ENCODE measurements around the gene SUCLG1.

The SUCLG1 gene

GRCh38 chr2:84443477-84443876, 15.6 kb downstream of the SUCLG1 start:
- Histone ChIP-seq H3K27ac (peak overlapping the region; percentile 15; the same call in 1 of the 2 replicates), H3K9ac (ENCODE audit: insufficient read length) (no peak overlapping the region), H3K36me3 (ENCODE audit: insufficient read depth, low read length) (peaks cover 56% of the 10 kb centered on the region), H3K9me3 (ENCODE audit: low read depth, low read length) (no peaks in the 10 kb centered on the region), H3K4me3 (no peak overlapping the region)
- DNase-seq (ENCODE audit: low read depth, low spot score): no peak
- TF ChIP-seq EZH2 (IDR thresholded peaks at IDR 0.05): no peak
- TF ChIP-seq POLR2AphosphoS5 (IDR thresholded peaks at IDR 0.05; ENCODE audit: borderline replicate concordance, low read depth, low read length): no peak
- TF ChIP-seq FOXP2 (optimal IDR thresholded peaks at IDR 0.05; ENCODE audit: control extremely low read depth, extremely low read length, insufficient read depth): no peak

DNA sequence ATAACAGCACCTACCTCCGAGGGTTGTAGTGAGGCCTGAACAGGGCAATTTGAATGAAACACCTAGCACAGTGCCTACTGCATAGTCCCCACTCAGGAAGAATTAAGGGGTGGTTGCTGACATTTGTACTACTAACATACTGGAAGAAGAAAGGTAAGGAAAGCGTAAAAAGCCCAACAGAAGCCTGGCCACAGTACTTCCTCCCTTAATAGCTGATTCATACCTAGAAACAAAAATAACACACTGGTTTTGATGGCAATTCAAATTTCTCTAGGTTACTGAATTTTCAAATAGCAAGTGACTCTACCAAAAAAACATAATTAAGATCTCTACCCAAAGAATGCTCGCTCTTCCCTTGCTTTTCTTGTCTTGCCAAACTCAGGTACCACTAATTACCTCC, 16.2 kb downstream of the SUCLG1 start:
- peak overlapping the region; percentile 15; the same call in 1 of the 2 replicates for H3K27ac ChIP-seq
- H3K4me3 ChIP-seq: no peak overlapping the region
- DNase-seq (ENCODE audit: low read depth, low spot score): no peak
- no peak for TF ChIP-seq POLR2AphosphoS5 (IDR thresholded peaks at IDR 0.05; ENCODE audit: borderline replicate concordance, low read depth, low read length)
- TF ChIP-seq FOXP2 (optimal IDR thresholded peaks at IDR 0.05; ENCODE audit: control extremely low read depth, extremely low read length, insufficient read depth): no peak
- H3K9ac ChIP-seq (ENCODE audit: insufficient read length): no peak overlapping the region
- H3K36me3 ChIP-seq (ENCODE audit: insufficient read depth, low read length): peaks cover 62% of the 10 kb centered on the region
- H3K9me3 ChIP-seq (ENCODE audit: low read depth, low read length): no peaks in the 10 kb centered on the region

GRCh38 chr2:84441505-84441904, 17.6 kb downstream of the SUCLG1 start:
- H3K9ac ChIP-seq (ENCODE audit: insufficient read length): no peak overlapping the region
- TF ChIP-seq FOXP2 (optimal IDR thresholded peaks at IDR 0.05; ENCODE audit: control extremely low read depth, extremely low read length, insufficient read depth): no peak
- TF ChIP-seq EZH2 (IDR thresholded peaks at IDR 0.05): no peak
- no peak for TF ChIP-seq POLR2AphosphoS5 (IDR thresholded peaks at IDR 0.05; ENCODE audit: borderline replicate concordance, low read depth, low read length)
- H3K9me3 ChIP-seq (ENCODE audit: low read depth, low read length): no peaks in the 10 kb centered on the region
- H3K4me3 ChIP-seq: no peak overlapping the region
- no peak for DNase-seq (ENCODE audit: low read depth, low spot score)
- no peak overlapping the region for H3K27ac ChIP-seq
- peaks cover 72% of the 10 kb centered on the region for H3K36me3 ChIP-seq (ENCODE audit: insufficient read depth, low read length)

DNA sequence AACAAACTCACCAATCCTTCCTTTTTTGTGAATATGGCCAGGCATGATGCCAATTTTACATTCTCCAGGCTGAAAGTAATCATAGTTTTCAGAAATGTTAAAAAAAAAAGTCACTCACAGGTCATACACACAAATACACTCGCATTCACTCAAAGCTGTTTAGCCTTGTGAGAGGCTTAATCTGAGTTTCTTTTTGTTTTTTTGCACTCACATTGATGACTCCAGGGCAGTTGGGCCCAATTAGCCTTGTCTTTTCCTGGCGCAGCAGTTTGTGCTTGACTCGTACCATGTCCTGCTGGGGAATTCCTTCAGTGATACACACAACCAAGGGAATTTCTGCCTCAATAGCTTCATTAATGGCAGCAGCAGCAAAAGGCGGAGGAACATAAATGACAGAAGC, 18.0 kb downstream of the SUCLG1 start:
- H3K36me3 ChIP-seq (ENCODE audit: insufficient read depth, low read length): peaks cover 72% of the 10 kb centered on the region
- H3K9ac ChIP-seq (ENCODE audit: insufficient read length): no peak overlapping the region
- no peak overlapping the region for H3K4me3 ChIP-seq
- DNase-seq (ENCODE audit: low read depth, low spot score): no peak
- no peaks in the 10 kb centered on the region for H3K9me3 ChIP-seq (ENCODE audit: low read depth, low read length)
- TF ChIP-seq EZH2 (IDR thresholded peaks at IDR 0.05): no peak
- no peak for TF ChIP-seq FOXP2 (optimal IDR thresholded peaks at IDR 0.05; ENCODE audit: control extremely low read depth, extremely low read length, insufficient read depth)
- TF ChIP-seq POLR2AphosphoS5 (IDR thresholded peaks at IDR 0.05; ENCODE audit: borderline replicate concordance, low read depth, low read length): no peak
- H3K27ac ChIP-seq: no peak overlapping the region

DNA sequence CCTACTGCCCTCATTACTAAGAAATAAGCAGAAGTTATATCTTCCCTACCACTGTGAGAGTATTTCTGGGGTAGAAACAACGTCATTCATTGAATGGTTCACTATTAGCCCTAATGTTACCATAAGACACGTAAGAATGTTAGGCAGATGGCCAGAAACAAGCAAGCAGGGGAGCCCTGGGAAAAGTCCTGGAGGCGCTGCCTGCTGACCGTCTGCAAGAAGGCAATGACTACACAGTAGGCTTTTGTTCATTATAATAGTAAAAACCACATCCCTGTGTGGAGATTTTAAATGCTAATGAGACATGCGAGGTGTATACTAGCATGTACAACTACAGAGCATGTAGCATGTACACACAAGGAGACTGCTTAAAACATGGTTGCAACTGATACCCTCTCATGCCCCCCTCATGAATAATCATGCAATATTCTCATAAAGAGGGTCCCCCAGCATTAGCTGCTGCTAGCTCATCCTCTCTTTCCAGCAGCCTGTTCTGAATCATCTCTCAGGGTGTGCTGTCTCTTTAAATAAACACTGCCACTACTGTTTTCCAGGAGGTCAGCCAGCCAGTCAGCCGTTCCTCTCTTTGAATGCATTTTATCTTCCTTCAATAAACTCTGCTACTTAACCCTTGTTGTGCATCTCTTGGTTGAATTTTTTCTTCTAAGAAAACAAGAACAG, 23.6 kb downstream of the SUCLG1 start:
- no peak for DNase-seq (ENCODE audit: low read depth, low spot score)
- Histone ChIP-seq H3K9ac (ENCODE audit: insufficient read length) (no peak overlapping the region), H3K9me3 (ENCODE audit: low read depth, low read length) (no peaks in the 10 kb centered on the region), H3K36me3 (ENCODE audit: insufficient read depth, low read length) (peaks cover 69% of the 10 kb centered on the region), H3K4me3 (no peak overlapping the region), H3K27ac (no peak overlapping the region)
- TF ChIP-seq POLR2AphosphoS5 (IDR thresholded peaks at IDR 0.05; ENCODE audit: borderline replicate concordance, low read depth, low read length) (no peak), FOXP2 (optimal IDR thresholded peaks at IDR 0.05; ENCODE audit: control extremely low read depth, extremely low read length, insufficient read depth) (no peak), EZH2 (IDR thresholded peaks at IDR 0.05) (no peak)

DNA sequence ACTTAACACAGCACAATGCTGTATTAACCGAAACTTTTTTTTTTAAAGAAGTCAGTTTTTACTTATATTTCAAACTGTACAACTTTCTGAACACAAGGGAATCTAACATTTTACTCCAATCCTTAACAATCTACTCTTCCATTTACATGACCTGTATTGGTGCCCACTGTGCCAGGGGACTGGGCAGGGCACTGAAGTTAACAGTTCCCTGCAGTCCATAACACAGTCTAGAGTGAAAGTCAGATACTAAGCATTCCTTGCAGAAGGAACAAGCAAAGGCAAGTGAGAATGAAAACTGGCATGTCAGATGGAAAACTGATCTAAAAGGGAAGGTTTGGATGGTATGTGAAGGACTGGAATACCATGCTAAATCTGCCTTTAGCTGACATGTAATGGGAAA, 29.8 kb downstream of the SUCLG1 start:
- Histone ChIP-seq H3K9me3 (ENCODE audit: low read depth, low read length) (no peaks in the 10 kb centered on the region), H3K27ac (no peak overlapping the region), H3K9ac (ENCODE audit: insufficient read length) (no peak overlapping the region), H3K36me3 (ENCODE audit: insufficient read depth, low read length) (peaks cover 40% of the 10 kb centered on the region), H3K4me3 (no peak overlapping the region)
- TF ChIP-seq FOXP2 (optimal IDR thresholded peaks at IDR 0.05; ENCODE audit: control extremely low read depth, extremely low read length, insufficient read depth): no peak
- no peak for DNase-seq (ENCODE audit: low read depth, low spot score)

- Histone ChIP-seq H3K27ac (no peak overlapping the region), H3K36me3 (ENCODE audit: insufficient read depth, low read length) (peaks cover 43% of the 10 kb centered on the region), H3K4me3 (no peak overlapping the region), H3K9me3 (ENCODE audit: low read depth, low read length) (no peaks in the 10 kb centered on the region), H3K9ac (ENCODE audit: insufficient read length) (no peak overlapping the region)
- TF ChIP-seq EZH2 (IDR thresholded peaks at IDR 0.05): no peak
- TF ChIP-seq POLR2AphosphoS5 (IDR thresholded peaks at IDR 0.05; ENCODE audit: borderline replicate concordance, low read depth, low read length): no peak
- no peak for TF ChIP-seq FOXP2 (optimal IDR thresholded peaks at IDR 0.05; ENCODE audit: control extremely low read depth, extremely low read length, insufficient read depth)
- DNase-seq (ENCODE audit: low read depth, low spot score): no peak
Measured at GRCh38 chr2:84427235-84428138, 31.6 kb downstream of the SUCLG1 start.

- H3K27ac ChIP-seq: no peak overlapping the region
- no peaks in the 10 kb centered on the region for H3K9me3 ChIP-seq (ENCODE audit: low read depth, low read length)
- no peak overlapping the region for H3K4me3 ChIP-seq
- no peak for TF ChIP-seq POLR2AphosphoS5 (IDR thresholded peaks at IDR 0.05; ENCODE audit: borderline replicate concordance, low read depth, low read length)
- no peak overlapping the region for H3K9ac ChIP-seq (ENCODE audit: insufficient read length)
- DNase-seq (ENCODE audit: low read depth, low spot score): no peak
- H3K36me3 ChIP-seq (ENCODE audit: insufficient read depth, low read length): peaks cover 27% of the 10 kb centered on the region
Measured at GRCh38 chr2:84425310-84425709, 33.8 kb downstream of the SUCLG1 start.

Data from SK-N-MC (cell line).